Right lobe of liver (tissue), 4 donors: ENCODE measurements around the gene ZFPM1.

Experiments
- CTCF ChIP-seq, 4 donors: fragments of 200-600 bp in 3 of 4; fragments of 450-650 bp in 1 of 4; IDR thresholded peaks; one replicate each; pipeline versions ENCODE4 v1.5.1 to v1.8.0; 2016 to 2022; ENCODE audit warnings: antibody characterized with exemption in 4 of 4, mild to moderate bottlenecking in 2 of 4
- POLR2A ChIP-seq: fragments of 450-650 bp; IDR thresholded peaks from one replicate; pipeline ENCODE4 v1.6.1; 2017; ENCODE audit warnings: antibody characterized with exemption, mild to moderate bottlenecking
- donor health status: DM: no; HTN: no; CAD: no.
- donor health status: DM: no; HTN: no; CAD: no.
- donor health status: DM: no; HTN: yes; CAD: no.

- TF ChIP-seq CTCF (IDR thresholded peaks at IDR 0.05) (no peak), POLR2A (no peak)
Measured at GRCh38 chr16:88423448-88423850, 29.6 kb upstream of the ZFPM1 start.
